Measurements from ENCODE around the gene PLA2G4E. TPM values are rescaled to one million over a fixed set of nuclear protein-coding genes. Genes with fewer than 3 reads are reported as not detected.

PLA2G4E gene
- total RNA-seq, 6 experiments from 2014 or later = not detected

DNA sequence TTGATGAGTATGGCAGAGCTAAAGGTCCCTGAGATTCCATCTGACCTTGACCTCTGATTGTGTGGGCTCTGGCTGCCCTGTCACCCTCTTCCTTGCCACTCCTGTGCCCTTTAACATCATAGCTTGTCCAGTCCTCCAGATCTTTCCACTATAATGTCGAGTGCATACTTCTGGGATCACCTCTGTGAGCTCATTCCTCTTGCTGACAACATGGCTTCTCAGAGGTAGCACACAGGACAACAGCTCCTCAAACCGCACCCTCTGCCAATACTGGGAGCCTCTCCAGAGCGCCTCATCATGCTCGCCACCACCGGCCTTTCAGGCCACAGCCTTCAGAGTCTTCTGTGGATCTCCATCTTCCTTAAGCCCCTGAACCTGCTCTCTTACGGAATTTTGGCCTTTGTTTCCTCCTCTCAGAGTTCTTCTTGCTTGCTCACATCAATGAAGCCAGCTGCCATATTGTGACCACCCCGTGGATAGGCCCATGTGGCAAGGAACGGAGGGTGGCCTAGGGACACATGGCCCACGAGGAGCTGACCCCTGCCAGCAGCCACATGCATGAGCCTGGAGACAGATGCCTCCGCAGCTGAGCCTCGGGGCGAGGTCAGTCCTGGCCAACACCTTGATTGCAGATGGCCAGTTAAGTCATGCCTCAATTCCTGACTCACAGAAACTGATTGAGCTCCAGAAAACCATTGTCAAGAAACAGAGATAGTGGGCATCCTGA is 42.4 kb upstream of the PLA2G4E start:
- Histone ChIP-seq H3K36me3 (no peaks in the 10 kb centered on the region), H3K27ac (no peak overlapping the region), H3K27me3 (no peaks in the 10 kb centered on the region), H3K4me1 (peaks cover 0 to 15% (median 0%) of the 10 kb centered on the region in 4 donors), H3K9me3 (no peaks in the 10 kb centered on the region), H3K4me3 (no peak overlapping the region)
- no peak for TF ChIP-seq POLR2A (IDR thresholded peaks at IDR 0.05)
- TF ChIP-seq, protein P1, sequence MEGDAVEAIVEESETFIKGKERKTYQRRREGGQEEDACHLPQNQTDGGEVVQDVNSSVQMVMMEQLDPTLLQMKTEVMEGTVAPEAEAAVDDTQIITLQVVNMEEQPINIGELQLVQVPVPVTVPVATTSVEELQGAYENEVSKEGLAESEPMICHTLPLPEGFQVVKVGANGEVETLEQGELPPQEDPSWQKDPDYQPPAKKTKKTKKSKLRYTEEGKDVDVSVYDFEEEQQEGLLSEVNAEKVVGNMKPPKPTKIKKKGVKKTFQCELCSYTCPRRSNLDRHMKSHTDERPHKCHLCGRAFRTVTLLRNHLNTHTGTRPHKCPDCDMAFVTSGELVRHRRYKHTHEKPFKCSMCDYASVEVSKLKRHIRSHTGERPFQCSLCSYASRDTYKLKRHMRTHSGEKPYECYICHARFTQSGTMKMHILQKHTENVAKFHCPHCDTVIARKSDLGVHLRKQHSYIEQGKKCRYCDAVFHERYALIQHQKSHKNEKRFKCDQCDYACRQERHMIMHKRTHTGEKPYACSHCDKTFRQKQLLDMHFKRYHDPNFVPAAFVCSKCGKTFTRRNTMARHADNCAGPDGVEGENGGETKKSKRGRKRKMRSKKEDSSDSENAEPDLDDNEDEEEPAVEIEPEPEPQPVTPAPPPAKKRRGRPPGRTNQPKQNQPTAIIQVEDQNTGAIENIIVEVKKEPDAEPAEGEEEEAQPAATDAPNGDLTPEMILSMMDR (IDR thresholded peaks at IDR 0.05) = no peak
- WGBS (ENCODE audit: insufficient coverage, low coverage, low lambda C conversion rate, missing lambda C conversion rate) = 93% methylated on average over 9 of the region's 12 CpGs
- intact Hi-C loops (cut with DNase I) = no loop called here
- DNase-seq (no peak), ATAC-seq (no peak)

DNA sequence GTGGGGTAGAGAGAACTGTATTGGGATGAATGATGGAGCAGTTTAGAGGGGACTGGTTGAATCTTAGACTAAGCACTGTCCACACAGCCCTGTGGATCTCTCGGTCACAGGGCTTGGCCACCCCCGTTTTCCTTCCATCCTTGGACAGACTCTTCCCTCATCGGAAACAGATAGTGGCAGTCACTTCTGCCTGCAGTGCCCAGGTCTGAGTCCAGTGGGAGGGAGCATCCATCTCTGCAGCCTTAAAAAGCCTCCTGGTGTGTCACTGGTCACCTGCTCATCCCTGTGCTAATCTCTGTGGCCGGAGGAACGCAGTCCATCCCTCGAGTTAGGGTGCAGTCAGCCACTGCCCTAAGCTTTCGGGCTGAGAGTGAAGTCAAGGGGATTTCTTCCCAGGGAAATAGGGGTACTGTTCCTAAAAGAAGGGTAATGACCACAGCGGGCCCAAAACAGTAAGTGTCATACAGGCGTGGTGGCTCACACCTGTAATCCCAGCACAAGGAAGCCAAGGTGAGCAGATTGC is 41.5 kb upstream of the PLA2G4E start:
- ATAC-seq = no peak
- 75% methylated on average over 4 of the region's 9 CpGs for WGBS (ENCODE audit: insufficient coverage, low coverage, low lambda C conversion rate, missing lambda C conversion rate)
- H3K4me3 ChIP-seq = no peak overlapping the region
- no peaks in the 10 kb centered on the region for H3K36me3 ChIP-seq
- H3K27me3 ChIP-seq = no peaks in the 10 kb centered on the region
- peaks cover 0 to 18% (median 0%) of the 10 kb centered on the region in 4 donors for H3K4me1 ChIP-seq
- intact Hi-C loops (cut with DNase I) = no loop called here
- no peaks in the 10 kb centered on the region for H3K9me3 ChIP-seq
- no peak for TF ChIP-seq POLR2A (IDR thresholded peaks at IDR 0.05)
- TF ChIP-seq, protein P1 (IDR thresholded peaks at IDR 0.05) = no peak
- H3K27ac ChIP-seq = no peak overlapping the region
- no peak for DNase-seq

DNA sequence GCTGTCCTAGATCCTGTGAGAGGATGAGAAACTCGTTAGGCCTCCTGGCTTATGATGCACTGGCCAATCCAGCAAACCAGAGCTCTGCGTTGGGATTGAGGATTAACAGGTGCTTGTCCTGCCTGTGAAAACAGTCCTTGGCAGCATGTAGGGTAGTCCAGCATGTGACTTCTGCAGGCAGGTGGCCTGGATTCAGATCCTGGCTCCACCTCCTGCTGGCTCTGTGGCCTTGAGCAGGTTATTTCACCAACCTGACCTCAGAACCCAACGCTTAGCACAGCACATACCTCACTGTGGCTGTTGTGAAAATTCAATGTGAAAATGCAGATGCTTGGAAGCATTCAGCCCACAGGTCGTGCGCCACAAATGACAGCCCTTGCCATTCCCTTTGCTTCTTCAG is 40.0 kb upstream of the PLA2G4E start:
- DNase-seq (peak; percentile 77 to 90 (median 87)), ATAC-seq (peak; percentile 69 to 91 (median 87))
- intact Hi-C loops (cut with DNase I) = no loop called here
- whole genome bisulfite sequencing (ENCODE audit: insufficient coverage, low coverage, low lambda C conversion rate, missing lambda C conversion rate) = 20% methylated on average over 3 of the region's 5 CpGs
- Histone ChIP-seq H3K27me3 (no peaks in the 10 kb centered on the region), H3K4me1 (peaks cover 0 to 25% (median 0%) of the 10 kb centered on the region in 4 donors), H3K4me3 (no peak overlapping the region), H3K9me3 (no peaks in the 10 kb centered on the region), H3K36me3 (no peaks in the 10 kb centered on the region), H3K27ac (peak overlapping the region in 2 of 3 donors; percentile 39 to 44)
- TF ChIP-seq, protein P1 (IDR thresholded peaks at IDR 0.05) = no peak
- no peak for TF ChIP-seq POLR2A (IDR thresholded peaks at IDR 0.05)

DNA sequence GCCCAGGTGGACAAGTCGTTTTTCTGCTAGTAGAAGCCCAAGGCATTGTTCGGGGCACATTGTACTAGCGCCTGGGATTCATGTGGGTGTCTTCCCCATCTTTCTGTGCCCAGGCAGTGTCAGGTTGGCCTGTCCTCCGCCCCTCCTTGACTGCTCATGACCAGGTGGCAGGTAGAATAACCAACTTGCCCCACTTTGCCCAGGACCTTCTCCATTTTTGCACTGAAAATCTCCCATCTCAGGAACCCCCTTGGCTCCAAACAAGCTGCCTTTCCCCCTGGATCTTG is 39.6 kb upstream of the PLA2G4E start:
- Histone ChIP-seq H3K27me3 (no peaks in the 10 kb centered on the region), H3K27ac (peak overlapping the region in 1 of 3 donors; percentile 44), H3K4me3 (no peak overlapping the region), H3K4me1 (peaks cover 0 to 25% (median 0%) of the 10 kb centered on the region in 4 donors), H3K9me3 (no peaks in the 10 kb centered on the region), H3K36me3 (no peaks in the 10 kb centered on the region)
- TF ChIP-seq POLR2A (IDR thresholded peaks at IDR 0.05) = no peak
- TF ChIP-seq, protein P1 (IDR thresholded peaks at IDR 0.05) = no peak
- intact Hi-C loops (cut with DNase I) = no loop called here
- WGBS (ENCODE audit: insufficient coverage, low coverage, low lambda C conversion rate, missing lambda C conversion rate) = no CpG with 5 or more reads among the region's 4 CpGs
- DNase-seq (no peak), ATAC-seq (no peak)

Measured in right lobe of liver (tissue), 6 donors.